Measurements from ENCODE around the gene AKAP7.
"Not testable (repeated sequence)": the region's sequence is repeated elsewhere in the genome, so short reads cannot be mapped to it uniquely, and the experiment has no call there.

AKAP7 gene

GRCh38 chr6:131258010-131258652 is 122.9 kb downstream of the AKAP7 start:
- TF ChIP-seq CTCF (conservative IDR thresholded peaks at IDR 0.05; ENCODE audit: low read depth, low read length): no peak
- no peak overlapping the region for H3K4me3 ChIP-seq (ENCODE audit: low read length)

GRCh38 chr6:131258816-131259476 is 123.7 kb downstream of the AKAP7 start:
- DNase-seq (ENCODE audit: low read depth): peak; percentile 20

More at GRCh38 chr6:131258010-131258652, 122.9 kb downstream of the AKAP7 start:
- DNase-seq (ENCODE audit: low read depth): no peak

GRCh38 chr6:131260960-131261359 is 125.7 kb downstream of the AKAP7 start:
- not testable (repeated sequence) for H3K4me3 ChIP-seq (ENCODE audit: low read length); DNase-seq (ENCODE audit: low read depth)

More at GRCh38 chr6:131258816-131259476, 123.7 kb downstream of the AKAP7 start:
- no peak for TF ChIP-seq CTCF (conservative IDR thresholded peaks at IDR 0.05; ENCODE audit: low read depth, low read length)
- H3K4me3 ChIP-seq (ENCODE audit: low read length): no peak overlapping the region

- no peak for DNase-seq (ENCODE audit: low read depth)
- peak; percentile 17 for TF ChIP-seq CTCF (conservative IDR thresholded peaks at IDR 0.05; ENCODE audit: low read depth, low read length)
Measured at GRCh38 chr6:131262060-131262459, 126.8 kb downstream of the AKAP7 start.

GRCh38 chr6:131265939-131266338 is 130.7 kb downstream of the AKAP7 start:
- DNase-seq (ENCODE audit: low read depth): no peak
- H3K4me3 ChIP-seq (ENCODE audit: low read length): no peak overlapping the region
- no peak for TF ChIP-seq CTCF (conservative IDR thresholded peaks at IDR 0.05; ENCODE audit: low read depth, low read length)

More at GRCh38 chr6:131262060-131262459, 126.8 kb downstream of the AKAP7 start:
- no peak overlapping the region for H3K4me3 ChIP-seq (ENCODE audit: low read length)

GRCh38 chr6:131268303-131268702 is 133.0 kb downstream of the AKAP7 start:
- TF ChIP-seq CTCF (conservative IDR thresholded peaks at IDR 0.05; ENCODE audit: low read depth, low read length): no peak
- no peak for DNase-seq (ENCODE audit: low read depth)
- H3K4me3 ChIP-seq (ENCODE audit: low read length): no peak overlapping the region

DNA sequence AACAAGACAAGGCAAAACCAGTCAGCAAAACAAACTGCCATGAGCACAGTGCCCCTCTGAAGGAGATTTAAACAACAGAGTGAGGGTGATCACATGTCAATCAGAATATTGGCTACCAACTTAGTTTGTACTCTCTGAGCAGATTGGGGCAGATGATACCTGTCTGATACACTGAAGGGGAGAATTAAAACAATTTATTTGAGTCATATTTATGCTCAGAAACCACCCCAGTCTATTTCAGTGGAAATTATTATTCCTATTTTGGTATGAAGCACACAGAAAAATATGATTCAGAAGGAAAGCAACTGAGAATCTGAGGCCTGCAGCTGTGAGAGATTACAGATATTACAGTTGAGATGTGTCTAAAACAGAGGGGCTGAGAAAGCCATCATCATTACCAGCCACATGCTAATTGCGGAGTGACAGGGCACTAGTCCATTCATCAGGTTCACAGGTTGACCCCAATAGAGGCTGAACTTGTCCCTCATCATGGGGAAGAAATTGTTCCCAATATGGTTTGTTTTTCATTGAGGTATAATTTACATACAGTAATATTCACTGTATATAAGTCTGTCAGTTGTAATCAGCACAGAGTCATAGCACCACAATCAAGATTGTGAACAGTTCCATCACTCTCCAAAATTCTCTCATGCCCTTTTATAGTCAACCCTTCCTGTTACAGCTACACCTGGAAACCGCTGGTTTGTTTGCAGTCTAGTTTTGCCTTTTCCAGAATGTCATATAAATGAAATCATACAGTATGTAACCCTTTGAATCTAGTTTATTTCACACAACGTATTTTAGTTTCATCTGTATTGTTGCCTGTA is 134.5 kb downstream of the AKAP7 start:
- H3K4me3 ChIP-seq (ENCODE audit: low read length): no peak overlapping the region
- DNase-seq (ENCODE audit: low read depth): no peak
- TF ChIP-seq CTCF (conservative IDR thresholded peaks at IDR 0.05; ENCODE audit: low read depth, low read length): no peak
